Stomach (tissue), 4 donors: ENCODE measurements around the gene UST.

Source experiments
- CTCF ChIP-seq, 7 experiments: fragments of 450-650 bp in 4 of 7; fragments of 200-600 bp in 3 of 7; sonication (generic) in 3 of 7; IDR thresholded peaks; one replicate each; pipeline ENCODE4 v1.5.1; 2016 to 2019; ENCODE audit warnings: antibody characterized with exemption in 7 of 7, control low read depth in 2 of 7, mild to moderate bottlenecking in 1 of 7
- EP300 ChIP-seq: sonication (generic); formaldehyde crosslinking; IDR thresholded peaks from one replicate; pipeline ENCODE4 v1.6.1; 2017; ENCODE audit warnings: antibody characterized with exemption
- POLR2AphosphoS5 ChIP-seq, 3 donors: sonication (generic); formaldehyde crosslinking; IDR thresholded peaks; one replicate each; pipeline ENCODE4 v1.6.1; 2016; ENCODE audit warnings: antibody characterized with exemption in 3 of 3

- TF ChIP-seq CTCF (IDR thresholded peaks at IDR 0.05) (no peak), EP300 (no peak), POLR2AphosphoS5 (IDR thresholded peaks at IDR 0.05) (no peak)
These were observed 29.8 kb downstream of the UST start for GRCh38 chr6:148776321-148777308.
